Cerebellar cortex (tissue), 1 donor: Measurements from ENCODE around the gene MACROD2.

Experiments
- DNase-seq: peaks from one replicate; pipeline ENCODE4 v3.0.0-alpha.2; 2015; ENCODE audit warnings: low spot score

MACROD2 gene

GRCh38 chr20:15812696-15813095 is 1817.4 kb downstream of the MACROD2 start:
- no peak for DNase-seq

- DNase-seq = no peak
Observed at GRCh38 chr20:15814360-15814759, 1819.0 kb downstream of the MACROD2 start.

- DNase-seq = no peak
Observed at GRCh38 chr20:15814911-15815310, 1819.6 kb downstream of the MACROD2 start.

GRCh38 chr20:15817351-15817750 is 1822.0 kb downstream of the MACROD2 start:
- DNase-seq = no peak

DNA sequence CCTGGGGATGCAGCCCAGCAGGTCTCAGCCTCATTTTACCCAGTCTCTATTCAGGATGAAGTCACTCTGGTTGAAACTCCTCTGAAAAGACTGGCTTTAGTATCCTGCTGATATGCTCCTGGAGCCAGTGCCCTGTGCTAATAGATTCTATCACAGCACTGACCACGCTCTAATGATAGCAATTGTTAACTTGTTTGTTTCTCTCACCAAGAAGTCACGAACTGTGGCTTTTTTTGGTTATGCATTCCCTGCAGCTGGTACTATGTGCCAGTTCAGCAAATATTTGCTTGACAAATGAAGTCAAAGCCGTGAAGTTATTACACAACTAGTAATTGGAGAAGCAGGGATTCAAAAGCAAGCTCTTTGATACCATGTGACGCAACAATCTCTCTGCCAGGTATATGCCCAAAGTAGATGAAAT is 1823.3 kb downstream of the MACROD2 start:
- DNase-seq = no peak

DNA sequence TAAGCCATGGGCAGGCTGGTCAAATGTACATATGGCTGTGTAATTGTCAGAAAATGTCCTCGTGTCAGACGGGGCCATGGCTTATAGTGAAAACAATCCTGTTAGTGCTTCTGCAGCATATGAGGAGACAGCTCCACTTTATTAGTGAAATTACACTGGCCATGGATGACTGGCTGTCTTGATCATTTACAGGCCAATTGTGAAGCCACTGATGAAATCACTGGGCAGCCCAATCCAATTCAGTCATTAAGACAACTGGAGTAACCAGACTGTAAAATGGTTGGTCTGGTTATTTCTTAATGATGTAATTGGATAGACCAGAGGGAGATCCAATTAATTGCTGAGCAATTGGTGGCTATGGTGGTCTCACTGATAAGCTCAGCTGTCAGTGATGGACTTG is 1828.4 kb downstream of the MACROD2 start:
- DNase-seq = no peak

GRCh38 chr20:15827628-15828027 is 1832.3 kb downstream of the MACROD2 start:
- DNase-seq = no peak

GRCh38 chr20:15831201-15831600 is 1835.9 kb downstream of the MACROD2 start:
- no peak for DNase-seq

DNA sequence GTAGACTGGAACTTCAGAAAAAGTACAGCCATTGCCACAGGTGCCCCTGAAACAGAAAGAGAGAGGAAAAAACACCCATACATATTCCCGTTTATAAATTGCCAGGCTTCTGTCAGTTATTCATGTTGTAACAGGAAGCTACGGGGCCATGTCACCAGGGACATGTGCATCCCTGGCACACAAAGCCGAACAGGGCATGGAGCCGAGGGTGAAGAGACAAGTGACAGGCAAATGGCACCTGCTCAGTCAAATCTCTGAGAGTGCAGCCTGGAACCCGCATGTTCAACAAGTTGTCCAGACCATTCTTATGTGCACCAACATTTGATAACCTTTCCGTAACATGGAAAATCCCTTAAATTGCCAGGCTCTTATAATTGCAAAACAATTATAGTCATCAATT is 1837.2 kb downstream of the MACROD2 start:
- DNase-seq = no peak

GRCh38 chr20:15834857-15835256 is 1839.5 kb downstream of the MACROD2 start:
- DNase-seq = peak; percentile 71

DNA sequence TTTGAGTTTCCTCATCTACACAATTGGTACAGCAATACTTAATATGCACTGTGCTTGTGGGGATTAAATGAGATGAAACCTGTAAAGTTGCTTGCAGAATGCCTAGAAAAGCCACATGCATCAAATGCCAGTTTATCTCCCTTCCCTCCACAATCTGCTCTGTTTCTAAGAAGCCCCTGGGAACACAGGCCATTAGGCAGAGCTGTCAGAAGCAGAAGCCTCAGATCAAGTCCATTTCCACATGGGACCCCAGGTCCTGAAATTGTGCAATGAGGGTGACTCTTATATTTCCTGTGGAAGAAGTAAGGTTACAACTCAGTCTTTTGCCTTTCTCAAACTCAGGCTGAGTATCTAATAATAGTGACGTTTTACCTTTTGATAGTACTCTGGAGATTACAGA is 1840.5 kb downstream of the MACROD2 start:
- no peak for DNase-seq

DNA sequence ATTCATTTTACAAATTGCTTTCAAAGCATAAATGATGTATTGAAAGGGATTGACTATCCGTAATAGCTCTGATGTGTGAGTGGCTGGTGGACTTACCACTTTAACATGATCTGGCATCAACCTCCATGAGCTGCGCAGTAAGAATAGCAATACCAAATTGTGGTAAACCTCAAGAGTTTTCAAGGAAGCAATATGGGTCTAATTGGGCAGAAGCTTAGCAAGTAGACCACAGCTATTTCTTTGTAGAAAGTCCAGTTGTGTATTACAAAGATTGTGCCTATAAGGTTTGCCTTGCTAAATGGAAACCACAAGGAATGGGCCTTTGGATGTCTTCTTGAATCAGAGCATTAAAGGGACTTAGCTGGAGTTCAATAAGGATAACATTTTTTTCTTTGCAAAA is 1841.3 kb downstream of the MACROD2 start:
- no peak for DNase-seq

- no peak for DNase-seq
Observed at GRCh38 chr20:15837563-15837962, 1842.2 kb downstream of the MACROD2 start.

GRCh38 chr20:15838466-15838865 is 1843.2 kb downstream of the MACROD2 start:
- DNase-seq = no peak

- DNase-seq = no peak
Observed at GRCh38 chr20:15840636-15841301, 1845.5 kb downstream of the MACROD2 start.

- DNase-seq = no peak
Observed at GRCh38 chr20:15842872-15843271, 1847.6 kb downstream of the MACROD2 start.

GRCh38 chr20:15843777-15844176 is 1848.5 kb downstream of the MACROD2 start:
- no peak for DNase-seq

DNA sequence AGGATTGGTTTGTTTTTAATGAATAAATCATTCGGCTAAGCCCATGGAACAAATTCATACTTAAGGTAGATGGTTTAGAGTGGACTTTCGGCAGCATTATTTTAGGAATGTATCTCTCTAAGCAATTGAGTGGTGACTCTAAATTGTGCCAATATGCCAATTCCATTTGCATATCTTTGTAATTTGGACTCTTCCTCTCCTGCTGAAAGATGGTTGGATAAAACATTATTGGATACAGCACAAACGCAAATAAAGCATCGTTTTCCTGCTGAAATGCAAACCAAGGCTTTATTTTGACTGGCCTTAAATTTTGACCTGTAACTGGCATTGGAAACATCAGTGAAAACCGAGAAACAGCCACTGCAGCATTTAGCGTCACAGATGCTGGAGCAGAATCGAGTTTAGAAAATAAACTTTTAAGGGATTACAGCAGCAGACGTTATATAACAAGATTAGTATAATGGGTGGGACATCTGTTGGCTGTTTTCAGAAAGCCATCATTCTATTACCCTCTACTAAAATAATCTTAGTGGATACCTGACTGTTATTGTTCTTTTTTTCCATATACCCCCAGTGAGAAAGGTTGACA is 1852.0 kb downstream of the MACROD2 start:
- no peak for DNase-seq

- no peak for DNase-seq
Observed at GRCh38 chr20:15848126-15848525, 1852.8 kb downstream of the MACROD2 start.

DNA sequence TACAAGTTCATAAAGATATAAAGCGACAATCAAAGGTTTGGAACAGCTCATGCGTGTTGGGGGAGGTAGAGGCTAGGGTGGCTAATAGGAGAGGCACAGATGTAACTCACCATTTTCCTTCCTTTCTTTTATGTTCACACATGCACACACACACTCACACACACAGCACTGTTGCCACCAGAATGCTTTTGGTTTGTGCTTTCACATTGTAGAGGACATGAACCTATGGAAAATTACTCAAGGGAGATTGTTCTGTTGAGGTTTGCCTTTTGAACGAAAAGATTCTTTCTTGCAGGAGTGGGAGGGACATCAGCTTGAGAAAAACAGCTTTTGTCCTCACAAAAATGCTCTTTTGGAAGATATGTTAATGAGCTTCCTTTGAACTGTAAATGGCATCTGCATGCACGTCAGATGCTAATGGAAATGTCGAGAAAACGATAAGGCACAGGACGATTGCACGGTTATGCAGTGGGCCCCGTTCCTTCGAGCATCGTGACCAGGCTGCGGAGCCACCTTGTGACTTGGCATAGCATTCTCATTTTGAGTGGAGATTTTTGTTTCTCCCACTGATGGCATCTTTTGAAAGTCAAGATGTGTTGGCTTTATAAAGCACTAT is 1853.8 kb downstream of the MACROD2 start:
- DNase-seq = no peak

- no peak for DNase-seq
Observed at GRCh38 chr20:15851576-15852215, 1856.4 kb downstream of the MACROD2 start.

GRCh38 chr20:15854911-15855310 is 1859.6 kb downstream of the MACROD2 start:
- no peak for DNase-seq

DNA sequence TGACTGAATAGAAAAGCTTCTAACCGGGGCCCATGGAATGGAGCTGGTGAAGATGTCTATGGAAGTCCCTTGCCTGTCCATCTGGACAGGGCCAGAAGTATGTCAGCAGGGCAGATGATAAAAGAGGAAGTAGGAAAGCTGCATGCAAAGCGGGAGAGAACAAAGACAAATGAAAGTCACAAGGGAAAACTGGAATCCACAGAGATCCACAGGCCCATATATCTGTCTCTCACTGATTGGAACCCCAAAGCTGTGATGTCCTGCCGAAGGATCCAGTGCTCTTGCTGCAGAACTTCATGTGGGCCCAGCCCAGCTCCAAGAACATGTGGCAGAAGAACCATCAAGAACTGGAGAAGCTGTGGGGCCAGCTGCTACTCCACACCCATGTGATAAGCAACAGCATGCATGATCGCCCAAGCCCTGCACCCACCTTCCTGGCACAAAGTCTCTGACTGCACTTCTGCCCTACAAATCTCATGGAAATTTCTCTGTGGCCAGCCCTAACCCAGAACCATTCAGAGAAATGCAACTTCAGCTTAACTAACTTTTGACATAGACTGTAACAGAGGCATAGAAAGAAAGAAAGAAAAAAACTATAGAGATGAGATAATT is 1862.0 kb downstream of the MACROD2 start:
- no peak for DNase-seq
